CD4-positive, alpha-beta T cell treated with Interferon gamma for 1 hour (primary cell): Measurements from ENCODE around the gene PRODH2.

ENCODE experiments used
- DNase-seq: peaks from one replicate; pipeline ENCODE4 v3.0.0-alpha.2; 2020

PRODH2 gene

GRCh38 chr19:35793381-35794165 lies 19.1 kb downstream of the PRODH2 start:
- DNase-seq: no peak

GRCh38 chr19:35792888-35793287 lies 19.8 kb downstream of the PRODH2 start:
- no peak for DNase-seq

- no peak for DNase-seq
Measured at GRCh38 chr19:35792312-35792711, 20.3 kb downstream of the PRODH2 start.

DNA sequence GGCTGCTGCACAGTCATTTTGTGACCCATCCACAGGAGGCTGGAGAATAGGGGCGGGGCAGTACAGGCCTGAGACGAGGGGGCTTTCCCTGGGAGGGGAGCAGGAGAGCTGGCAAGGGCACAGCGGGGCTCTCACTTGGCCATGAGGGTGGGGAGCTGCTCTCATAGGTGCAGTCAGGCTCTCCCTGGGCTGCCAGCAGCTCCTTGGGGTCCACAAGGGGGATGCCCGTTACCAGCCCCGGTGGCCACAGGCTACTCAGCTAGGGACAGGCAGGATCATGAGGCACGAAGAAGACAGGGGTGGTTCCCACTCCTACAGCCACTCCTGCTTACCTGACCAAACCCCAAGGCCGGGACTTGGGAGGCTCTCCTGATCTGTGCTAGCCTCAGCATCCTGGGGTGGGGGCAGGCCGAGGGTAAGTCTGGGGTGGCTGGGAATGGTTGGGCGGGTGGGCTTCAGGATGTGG lies 20.8 kb downstream of the PRODH2 start:
- no peak for DNase-seq

DNA sequence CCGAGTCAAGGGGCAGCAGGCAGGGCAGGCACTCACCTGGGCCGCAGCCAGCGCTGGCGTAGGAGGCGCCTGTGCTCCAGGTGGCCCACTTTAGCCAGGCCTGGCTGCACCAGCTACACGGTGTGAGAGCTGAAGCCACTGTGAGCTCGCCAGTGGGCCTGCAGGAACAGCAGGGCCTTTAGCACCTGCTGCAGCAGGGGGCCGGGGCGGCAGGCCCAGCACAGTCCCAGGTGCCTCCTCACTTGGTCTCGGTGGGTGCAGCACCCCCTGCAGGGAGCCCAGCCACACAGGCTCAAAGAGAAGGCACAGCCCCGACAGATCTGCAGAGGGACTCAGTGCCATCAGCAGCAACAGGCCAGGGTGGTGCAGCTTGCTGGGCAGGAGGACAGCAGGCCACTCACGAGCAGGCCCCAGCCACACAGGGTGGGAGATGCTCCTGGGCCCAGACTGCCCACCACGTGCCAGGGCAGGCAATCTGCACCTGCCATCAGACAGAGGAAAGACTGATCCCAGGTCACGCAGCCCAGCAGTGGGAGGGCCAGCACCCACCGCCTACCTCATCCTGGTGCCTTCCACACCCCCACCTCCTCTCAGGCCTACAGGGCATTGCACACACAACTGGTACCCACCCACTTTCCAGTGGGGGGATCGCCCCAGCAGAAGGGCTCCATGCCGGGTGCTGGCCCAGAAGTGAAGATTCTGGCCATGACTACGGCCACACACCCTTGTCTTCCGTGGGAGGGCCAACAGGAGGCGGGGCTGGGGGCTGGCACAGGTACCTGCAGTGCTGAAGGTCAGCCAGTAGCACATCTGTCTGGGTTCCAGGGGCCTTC lies 21.4 kb downstream of the PRODH2 start:
- DNase-seq: no peak

- DNase-seq: no peak
Measured at GRCh38 chr19:35789978-35790944, 22.4 kb downstream of the PRODH2 start.

- DNase-seq: no peak
Measured at GRCh38 chr19:35789195-35789977, 23.3 kb downstream of the PRODH2 start.

GRCh38 chr19:35788205-35788960 lies 24.3 kb downstream of the PRODH2 start:
- no peak for DNase-seq

DNA sequence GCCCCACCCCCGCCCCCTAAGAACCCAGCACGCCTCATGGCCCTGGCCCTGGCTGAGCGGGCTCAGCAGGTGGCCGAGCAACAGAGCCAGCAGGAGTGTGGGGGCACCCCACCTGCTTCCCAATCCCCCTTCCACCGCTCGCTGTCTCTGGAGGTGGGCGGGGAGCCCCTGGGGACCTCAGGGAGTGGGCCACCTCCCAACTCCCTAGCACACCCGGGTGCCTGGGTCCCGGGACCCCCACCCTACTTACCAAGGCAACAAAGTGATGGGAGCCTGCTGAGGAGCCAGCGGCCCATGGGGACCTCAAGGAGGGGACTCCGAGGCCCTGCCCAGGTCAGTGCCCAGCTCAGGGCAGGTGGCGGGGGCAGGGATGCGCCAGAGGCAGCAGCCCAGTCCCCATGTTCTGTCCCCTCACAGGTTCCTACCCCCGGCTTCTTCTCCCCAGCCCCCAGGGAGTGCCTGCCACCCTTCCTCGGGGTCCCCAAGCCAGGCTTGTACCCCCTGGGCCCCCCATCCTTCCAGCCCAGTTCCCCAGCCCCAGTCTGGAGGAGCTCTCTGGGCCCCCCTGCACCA lies 25.3 kb downstream of the PRODH2 start:
- no peak for DNase-seq

DNA sequence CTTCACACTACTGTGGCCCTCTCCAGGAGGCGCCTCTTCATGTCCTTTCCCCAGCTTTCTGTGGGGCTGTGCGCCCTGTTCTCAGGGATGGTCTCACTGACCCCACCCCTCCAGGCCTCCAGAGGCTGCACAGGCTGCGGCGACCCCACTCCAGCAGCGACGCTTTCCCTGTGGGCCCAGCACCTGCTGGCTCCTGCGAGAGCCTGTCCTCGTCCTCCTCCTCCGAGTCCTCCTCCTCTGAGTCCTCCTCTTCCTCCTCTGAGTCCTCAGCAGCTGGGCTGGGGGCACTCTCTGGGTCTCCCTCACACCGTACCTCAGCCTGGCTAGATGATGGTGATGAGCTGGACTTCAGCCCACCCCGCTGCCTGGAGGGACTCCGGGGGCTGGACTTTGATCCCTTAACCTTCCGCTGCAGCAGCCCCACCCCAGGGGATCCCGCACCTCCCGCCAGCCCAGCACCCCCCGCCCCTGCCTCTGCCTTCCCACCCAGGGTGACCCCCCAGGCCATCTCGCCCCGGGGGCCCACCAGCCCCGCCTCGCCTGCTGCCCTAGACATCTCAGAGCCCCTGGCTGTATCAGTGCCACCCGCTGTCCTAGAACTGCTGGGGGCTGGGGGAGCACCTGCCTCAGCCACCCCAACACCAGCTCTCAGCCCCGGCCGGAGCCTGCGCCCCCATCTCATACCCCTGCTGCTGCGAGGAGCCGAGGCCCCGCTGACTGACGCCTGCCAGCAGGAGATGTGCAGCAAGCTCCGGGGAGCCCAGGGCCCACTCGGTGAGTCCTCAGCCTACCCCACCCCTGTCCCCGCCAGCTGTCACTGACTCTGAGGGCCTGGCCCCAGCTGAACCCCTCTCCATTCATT lies 26.1 kb downstream of the PRODH2 start:
- DNase-seq: no peak

DNA sequence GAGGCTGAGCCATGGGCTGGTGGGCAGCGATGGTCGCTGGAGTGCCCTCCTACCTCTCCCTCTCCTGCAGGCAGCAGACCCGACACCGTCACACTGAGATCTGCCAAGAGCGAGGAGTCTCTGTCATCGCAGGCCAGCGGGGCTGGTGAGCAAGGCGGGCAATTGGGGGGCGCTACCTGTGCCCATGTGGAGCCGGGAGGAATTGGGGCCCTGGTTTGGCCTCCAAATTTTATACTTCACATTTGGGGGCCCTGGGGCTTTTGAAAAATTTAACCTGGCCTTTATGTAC lies 27.4 kb downstream of the PRODH2 start:
- DNase-seq: no peak

DNA sequence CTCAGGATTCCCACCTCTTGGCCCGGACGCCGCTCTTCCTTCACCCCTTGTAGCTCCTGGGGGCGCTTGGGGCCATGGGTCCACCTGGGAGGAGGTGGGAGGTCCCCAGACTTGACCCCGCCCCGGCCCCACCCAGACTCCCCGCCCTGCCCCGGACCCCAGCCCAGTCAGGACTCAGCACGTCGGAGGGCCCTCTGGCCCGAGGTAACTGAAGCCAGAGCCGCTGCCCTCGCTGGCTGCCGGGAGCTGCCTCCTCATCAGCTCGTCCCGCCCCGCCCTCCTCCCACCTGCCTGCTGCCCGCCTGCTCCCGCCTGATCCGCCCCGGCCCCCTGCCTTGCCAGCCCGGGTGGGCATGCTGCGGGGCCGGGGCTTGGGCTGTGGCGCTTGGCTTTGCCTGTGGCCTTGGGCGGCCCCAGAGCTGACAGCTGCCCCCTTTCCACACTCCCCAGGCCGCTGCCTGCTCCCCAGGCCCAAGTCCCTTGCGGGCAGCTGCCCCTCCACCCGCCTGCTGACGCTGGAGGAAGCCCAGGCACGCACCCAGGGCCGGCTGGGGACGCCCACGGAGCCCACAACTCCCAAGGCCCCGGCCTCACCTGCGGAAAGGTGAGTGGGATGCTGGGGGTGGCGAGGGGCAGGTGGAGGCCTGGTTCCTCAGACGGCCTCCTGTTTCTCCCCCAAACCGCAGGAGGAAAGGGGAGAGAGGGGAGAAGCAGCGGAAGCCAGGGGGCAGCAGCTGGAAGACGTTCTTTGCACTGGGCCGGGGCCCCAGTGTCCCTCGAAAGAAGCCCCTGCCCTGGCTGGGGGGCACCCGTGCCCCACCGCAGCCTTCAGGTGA lies 27.9 kb downstream of the PRODH2 start:
- no peak for DNase-seq

DNA sequence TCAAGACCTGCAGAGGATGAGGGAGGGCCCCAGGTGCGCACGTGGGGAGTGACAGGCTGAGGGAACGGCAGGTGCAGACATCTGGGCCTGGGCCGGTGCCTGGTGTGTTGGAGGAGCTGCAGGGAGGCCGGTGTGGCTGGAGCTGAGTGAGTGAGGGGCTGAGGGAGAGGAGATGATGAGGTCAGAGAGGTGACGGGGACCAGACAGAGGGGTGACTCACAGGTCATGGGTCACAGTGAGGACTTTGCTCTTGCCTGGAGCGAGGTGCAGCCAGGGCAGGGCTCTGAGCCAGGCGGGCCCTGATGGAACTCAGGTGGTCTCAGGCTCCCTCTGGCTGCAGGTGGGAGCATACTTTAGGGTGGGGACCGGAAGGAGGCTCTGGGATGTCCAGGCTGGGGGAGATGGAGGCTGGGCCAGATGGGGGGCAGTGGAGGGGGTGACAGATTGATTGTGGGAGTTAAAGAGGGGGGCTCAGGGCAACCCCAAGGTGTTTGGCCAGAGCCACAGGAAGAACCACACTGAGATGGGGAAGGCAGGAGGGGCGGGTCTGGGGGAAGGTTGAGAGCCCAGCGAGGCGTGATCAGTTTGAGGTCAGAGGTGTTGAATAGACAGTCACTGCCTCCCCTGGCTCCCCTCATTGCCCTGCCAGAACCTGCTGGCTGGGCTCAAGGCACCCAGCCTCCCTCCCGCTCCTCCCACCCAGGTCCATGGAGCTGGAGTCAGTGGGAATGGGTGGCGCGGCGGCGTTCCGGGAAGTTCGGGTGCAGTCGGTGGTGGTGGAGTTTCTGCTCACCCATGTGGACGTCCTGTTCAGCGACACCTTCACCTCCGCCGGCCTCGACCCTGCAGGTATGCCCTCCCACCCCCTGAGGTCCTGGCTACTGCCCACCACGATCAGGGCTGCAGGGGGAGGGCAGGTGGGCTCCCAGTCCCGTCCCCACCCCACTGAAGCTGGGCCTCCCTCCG lies 28.9 kb downstream of the PRODH2 start:
- no peak for DNase-seq

- DNase-seq: no peak
Measured at GRCh38 chr19:35782589-35782988, 30.1 kb downstream of the PRODH2 start.

DNA sequence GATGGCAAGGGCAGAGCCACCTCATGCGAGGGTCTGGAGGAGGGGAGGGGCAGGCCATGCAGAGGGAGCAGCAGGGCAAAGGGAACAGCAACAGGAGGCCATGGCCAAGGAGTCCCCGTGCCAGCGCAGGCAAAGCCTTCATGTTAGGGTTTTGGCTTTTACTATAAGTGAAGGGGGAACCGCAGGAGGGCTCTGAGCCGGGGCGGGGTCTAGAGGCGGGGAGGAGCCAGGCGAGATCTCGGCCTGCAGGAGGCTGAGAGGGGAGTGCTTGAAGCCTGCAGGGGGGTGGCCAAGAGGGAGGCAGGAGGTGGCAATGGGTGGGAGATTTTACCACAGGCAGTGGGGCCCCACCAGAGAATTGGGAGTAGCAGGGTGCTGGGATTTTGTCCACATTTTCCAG lies 31.0 kb downstream of the PRODH2 start:
- no peak for DNase-seq

GRCh38 chr19:35780717-35781116 lies 31.9 kb downstream of the PRODH2 start:
- DNase-seq: no peak

- DNase-seq: no peak
Measured at GRCh38 chr19:35780058-35780457, 32.6 kb downstream of the PRODH2 start.

GRCh38 chr19:35779033-35779432 lies 33.6 kb downstream of the PRODH2 start:
- DNase-seq: no peak
